K562 (cell line): ENCODE results near the gene TMEM147. TPM values are rescaled to one million over a fixed set of nuclear protein-coding genes. Genes with fewer than 3 reads are reported as not detected.

Experiments used
- ATAC-seq: fragments of 200-7000 bp; cut with Tn5 transposase; 3 replicates; pipeline ENCODE4 v1.9.1; 2020; ENCODE audit warnings: moderate library complexity
- BruUV-seq: library from RNA; stranded (reverse); fragments of 400-500 nt; replicated peaks from 2 replicates; lab custom pipeline; 2021; lab: Mats Ljungman, UMichigan
- CTCF ChIA-PET: fragments of 300-600 bp; formaldehyde crosslinking; extraction: SDS; loops from one replicate; lab custom pipeline; 2021; ENCODE audit warnings: low intra/inter-chr PET ratio; lab: Yijun Ruan, JAX
- POLR2A ChIA-PET: fragments of 300-600, 350-650 bp; sonication (Branson Sonifier 250); formaldehyde crosslinking; extraction: SDS; loops from one replicate; lab custom pipeline; 2021; ENCODE audit warnings: antibody characterized with exemption, inconsistent platforms; lab: Yijun Ruan, JAX
- DNase-seq, 4 experiments: peaks; one replicate each; pipeline versions ENCODE4 v3.0.0 to v3.0.0-alpha.2; 2011 to 2018; ENCODE audit warnings: low spot score in 3 of 4, mixed read lengths in 3 of 4; ENCODE audit errors: extremely low read depth in 1 of 4
- FAIRE-seq: peaks from 2 replicates; lab custom pipeline; 2011; peaks lifted over from hg19 to GRCh38; lab: Jason Lieb, UNC
- H2AFZ ChIP-seq: 2 replicates; pipeline ENCODE4 v1.6.0; 2011; ENCODE audit warnings: low read depth, low read length, control low read depth, inconsistent platforms
- H3K27ac ChIP-seq: fragments of 200-600 bp; 3 replicates; pipeline ENCODE4 v1.8.0; 2011; ENCODE audit warnings: low read depth, mild to moderate bottlenecking, control low read depth, inconsistent platforms, low read length, moderate library complexity, mixed read lengths; ENCODE audit errors: extremely low read depth
- H3K27me3 ChIP-seq, 2 experiments: fragments of 300-600 bp in 1 of 2; 2 replicates in 1 of 2; 3 replicates in 1 of 2; pipeline versions ENCODE4 v1.6.0 to v1.8.0; 2011; ENCODE audit warnings: inconsistent platforms in 2 of 2, low read length in 2 of 2, mild to moderate bottlenecking in 1 of 2, mixed read lengths in 1 of 2, moderate library complexity in 1 of 2; ENCODE audit not compliant: control insufficient read depth in 2 of 2, insufficient read depth in 2 of 2
- H3K36me3 ChIP-seq: fragments of 300-600 bp; 3 replicates; pipeline ENCODE4 v1.8.0; 2011; ENCODE audit warnings: mild to moderate bottlenecking, low read length, inconsistent platforms; ENCODE audit not compliant: control insufficient read depth, insufficient read depth
- H3K4me1 ChIP-seq, 2 experiments: fragments of 200-600 bp in 1 of 2; replicated peaks in 1 of 2; 2 replicates in 1 of 2; 3 replicates in 1 of 2; pipeline versions ENCODE4 v1.5.1 to v1.8.0; 2011; ENCODE audit warnings: inconsistent platforms in 2 of 2, low read length in 2 of 2, mild to moderate bottlenecking in 1 of 2, mixed read lengths in 1 of 2, moderate library complexity in 1 of 2; ENCODE audit not compliant: control insufficient read depth in 2 of 2, insufficient read depth in 2 of 2
- H3K4me2 ChIP-seq: 2 replicates; pipeline ENCODE4 v1.6.1; 2011; ENCODE audit warnings: low read length, control low read depth, inconsistent platforms, mixed read lengths; ENCODE audit not compliant: insufficient read depth
- H3K4me3 ChIP-seq: fragments of 200-600 bp; sonication (generic), shearing (Covaris generic); 2 replicates; pipeline ENCODE4 v1.5.1; 2016; ENCODE audit warnings: control low read depth, inconsistent platforms
- H3K79me2 ChIP-seq: fragments of 200-600 bp; 3 replicates; pipeline ENCODE4 v1.8.0; 2011; ENCODE audit warnings: low read length, inconsistent platforms; ENCODE audit not compliant: control insufficient read depth, insufficient read depth
- H3K9ac ChIP-seq, 2 experiments: 2 replicates each; pipeline versions ENCODE4 v1.6.0 to v1.6.1; 2011; ENCODE audit warnings: low read depth in 2 of 2, low read length in 2 of 2, control low read depth in 1 of 2, inconsistent platforms in 1 of 2, mild to moderate bottlenecking in 1 of 2, mixed read lengths in 1 of 2; ENCODE audit not compliant: insufficient read depth in 1 of 2
- H3K9me1 ChIP-seq: one replicate; pipeline ENCODE4 v1.6.0; 2011; ENCODE audit warnings: inconsistent platforms, mild to moderate bottlenecking, low read length, moderate library complexity; ENCODE audit not compliant: control insufficient read depth, insufficient read depth
- H3K9me3 ChIP-seq: replicated peaks from 2 replicates; pipeline ENCODE4 v1.5.1; 2011; ENCODE audit warnings: low read depth, low read length, inconsistent platforms; ENCODE audit not compliant: control insufficient read depth, insufficient read depth
- H4K20me1 ChIP-seq: replicated peaks from 2 replicates; pipeline ENCODE4 v1.6.1; 2011; ENCODE audit warnings: low read length, inconsistent platforms, mixed read lengths; ENCODE audit not compliant: control insufficient read depth, insufficient read depth
- WHSC1 ChIP-seq: IDR thresholded peaks from one replicate; pipeline ENCODE4 v1.6.1; 2012; ENCODE audit warnings: low read length, control low read depth, inconsistent platforms
- ZKSCAN8 ChIP-seq: fragments of 200-800 bp; sonication (Bioruptor generic); IDR thresholded peaks from 2 replicates; pipeline ENCODE4 v1.6.1; 2016; ENCODE audit warnings: missing genetic modification characterization, missing compliant biosample characterization
- ZNF143 ChIP-seq: sonication (generic); formaldehyde crosslinking; IDR thresholded peaks from 2 replicates; pipeline ENCODE4 v1.9.0; 2022; ENCODE audit warnings: mild to moderate bottlenecking, missing genetic modification reagents
- ZNF584 ChIP-seq: fragments of 200-800 bp; sonication (Bioruptor generic); IDR thresholded peaks from 2 replicates; pipeline ENCODE4 v1.6.1; 2016; ENCODE audit warnings: low read depth, mild to moderate bottlenecking, missing genetic modification characterization, missing compliant biosample characterization
- WGBS: fragments of 100-300 bp; shearing (Covaris generic); methylation state at CpG from one replicate; pipeline ENCODE4 v1.1.6; 2016; ENCODE audit warnings: low coverage, mixed read lengths; ENCODE audit not compliant: insufficient coverage; ENCODE audit errors: missing lambda C conversion rate; 5-methylcytosine and 5-hydroxymethylcytosine counted together
- in situ Hi-C: fragments of 300-500 bp; cut with MboI; formaldehyde crosslinking; loops from 4 replicates; pipeline ENCODE4 v1.15.0; 2018; ENCODE audit warnings: inconsistent platforms, mixed read lengths
- intact Hi-C: fragments of 100-400 bp; cut with micrococcal nuclease; formaldehyde crosslinking; loops from 2 replicates; pipeline ENCODE4 v1.14.2; 2022
- polyA plus RNA-seq, 8 experiments: library from polyadenylated mRNA; depleted of rRNA in 4 of 8; stranded (reverse) in 5 of 8; unstranded in 3 of 8; fragments of >200 nt; fragmentation: Nextera tagmentation in 2 of 8; fragmentation: Illumina TruSeq in 1 of 8; extraction: Ambion mirVana in 2 of 8; extraction: Trizol in 1 of 8; gene quantifications; 2 replicates each; pipeline versions ENCODE4 v1.2.1 to v1.2.3, GENCODE V29; 2011 to 2014; ENCODE audit warnings: inconsistent platforms in 1 of 8, missing spikeins in 1 of 8
- total RNA-seq, 7 experiments: library from RNA; depleted of rRNA in 6 of 7; stranded (reverse); fragments of >200 nt in 6 of 7; fragmentation: Illumina TruSeq in 2 of 7; extraction: Trizol in 2 of 7; gene quantifications; 2 replicates each; pipeline versions ENCODE4 v1.2.1 to v1.2.3, GENCODE V29; 2011 to 2021; ENCODE audit warnings: low replicate concordance in 1 of 7
- TF ChIP-seq, protein P1 (sequence below): sonication (generic); formaldehyde crosslinking; IDR thresholded peaks from 2 replicates; pipeline ENCODE4 v1.8.1; 2023; ENCODE audit warnings: mild to moderate bottlenecking, missing genetic modification reagents, moderate library complexity
- TF ChIP-seq, protein P2 (sequence below): sonication (generic); formaldehyde crosslinking; IDR thresholded peaks from 2 replicates; pipeline ENCODE4 v1.8.0; 2023; ENCODE audit warnings: missing genetic modification reagents, mild to moderate bottlenecking, borderline replicate concordance
- TF ChIP-seq, protein P3 (sequence below): fragments of 250-450 bp; sonication (Bioruptor Pico); IDR thresholded peaks from 2 replicates; pipeline ENCODE4 v1.8.0; 2022; ENCODE audit warnings: inconsistent platforms
- TF ChIP-seq, protein P4 (sequence below): fragments of 250-450 bp; sonication (Bioruptor Pico); IDR thresholded peaks from 2 replicates; pipeline ENCODE4 v1.9.0; 2021; ENCODE audit warnings: mild to moderate bottlenecking

The TMEM147 gene
- total and polyA plus RNA-seq, 9 of the 15 experiments (the other 6 are each of a cell fraction or from before 2014, with no cell fraction given), result 73.8 to 194 (median 142) TPM

DNA sequence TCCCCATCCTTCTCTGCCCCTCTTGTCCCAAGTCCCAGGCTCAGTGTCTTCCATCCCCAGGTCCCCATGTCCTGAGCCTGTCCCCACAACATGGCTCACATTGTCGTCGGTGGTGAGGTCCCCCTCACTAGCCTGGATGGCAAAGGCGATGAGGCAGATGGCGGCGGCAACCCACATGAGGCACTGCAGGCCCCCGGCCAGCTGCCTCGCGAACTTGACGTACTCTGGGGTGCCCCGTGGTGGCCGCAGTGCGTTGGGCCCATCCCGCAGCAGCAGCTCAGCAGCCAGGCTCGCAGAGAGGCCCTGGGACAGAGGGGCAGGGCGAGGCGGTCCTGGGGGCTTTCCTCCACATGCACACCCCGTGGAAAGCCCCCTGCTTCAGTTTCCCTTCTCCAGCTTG, 16.9 kb downstream of the TMEM147 start:
- no peak overlapping the region for H3K27ac ChIP-seq
- in situ Hi-C loops, result no loop called here
- no peak overlapping the region for H3K4me2 ChIP-seq
- no peak for ATAC-seq
- POLR2A ChIA-PET, result interaction anchor here (0.9 kb wide), 1 partner anchor 11 kb away, joined by 3 read pairs; no protein-coding TSS in a partner anchor
- DNase-seq, result no peak
- H3K27me3 ChIP-seq, result peaks cover 28 to 57% of the 10 kb centered on the region in 2 experiments; a peak in 4 of 5 replicates
- CTCF ChIA-PET, result no interaction called here
- peaks cover 3% of the 10 kb centered on the region for H3K9me1 ChIP-seq
- H3K36me3 ChIP-seq, result no peaks in the 10 kb centered on the region
- no peak for FAIRE-seq
- peaks cover 2 to 30% of the 10 kb centered on the region in 2 experiments; a peak in 3 of 5 replicates for H3K4me1 ChIP-seq
- peak overlapping the region in 1 of 2 experiments; percentile 35; a peak in 2 of 4 replicates for H3K9ac ChIP-seq
- intact Hi-C loops, result no loop called here
- H3K79me2 ChIP-seq, result no peaks in the 10 kb centered on the region
- no TSS peak for BruUV-seq
- peaks cover 7% of the 10 kb centered on the region; the same call in 1 of the 2 replicates for H4K20me1 ChIP-seq
- 3% methylated on average over 16 of the region's 17 CpGs for WGBS
- no peak overlapping the region for H3K4me3 ChIP-seq
- no peaks in the 10 kb centered on the region for H3K9me3 ChIP-seq
- H2AFZ ChIP-seq, result no peak overlapping the region
- TF ChIP-seq ZKSCAN8 (CRISPR knock-in tag), result no peak
- TF ChIP-seq, protein P1, sequence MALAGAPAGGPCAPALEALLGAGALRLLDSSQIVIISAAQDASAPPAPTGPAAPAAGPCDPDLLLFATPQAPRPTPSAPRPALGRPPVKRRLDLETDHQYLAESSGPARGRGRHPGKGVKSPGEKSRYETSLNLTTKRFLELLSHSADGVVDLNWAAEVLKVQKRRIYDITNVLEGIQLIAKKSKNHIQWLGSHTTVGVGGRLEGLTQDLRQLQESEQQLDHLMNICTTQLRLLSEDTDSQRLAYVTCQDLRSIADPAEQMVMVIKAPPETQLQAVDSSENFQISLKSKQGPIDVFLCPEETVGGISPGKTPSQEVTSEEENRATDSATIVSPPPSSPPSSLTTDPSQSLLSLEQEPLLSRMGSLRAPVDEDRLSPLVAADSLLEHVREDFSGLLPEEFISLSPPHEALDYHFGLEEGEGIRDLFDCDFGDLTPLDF (CRISPR knock-in tag), result no peak
- TF ChIP-seq, protein P2, sequence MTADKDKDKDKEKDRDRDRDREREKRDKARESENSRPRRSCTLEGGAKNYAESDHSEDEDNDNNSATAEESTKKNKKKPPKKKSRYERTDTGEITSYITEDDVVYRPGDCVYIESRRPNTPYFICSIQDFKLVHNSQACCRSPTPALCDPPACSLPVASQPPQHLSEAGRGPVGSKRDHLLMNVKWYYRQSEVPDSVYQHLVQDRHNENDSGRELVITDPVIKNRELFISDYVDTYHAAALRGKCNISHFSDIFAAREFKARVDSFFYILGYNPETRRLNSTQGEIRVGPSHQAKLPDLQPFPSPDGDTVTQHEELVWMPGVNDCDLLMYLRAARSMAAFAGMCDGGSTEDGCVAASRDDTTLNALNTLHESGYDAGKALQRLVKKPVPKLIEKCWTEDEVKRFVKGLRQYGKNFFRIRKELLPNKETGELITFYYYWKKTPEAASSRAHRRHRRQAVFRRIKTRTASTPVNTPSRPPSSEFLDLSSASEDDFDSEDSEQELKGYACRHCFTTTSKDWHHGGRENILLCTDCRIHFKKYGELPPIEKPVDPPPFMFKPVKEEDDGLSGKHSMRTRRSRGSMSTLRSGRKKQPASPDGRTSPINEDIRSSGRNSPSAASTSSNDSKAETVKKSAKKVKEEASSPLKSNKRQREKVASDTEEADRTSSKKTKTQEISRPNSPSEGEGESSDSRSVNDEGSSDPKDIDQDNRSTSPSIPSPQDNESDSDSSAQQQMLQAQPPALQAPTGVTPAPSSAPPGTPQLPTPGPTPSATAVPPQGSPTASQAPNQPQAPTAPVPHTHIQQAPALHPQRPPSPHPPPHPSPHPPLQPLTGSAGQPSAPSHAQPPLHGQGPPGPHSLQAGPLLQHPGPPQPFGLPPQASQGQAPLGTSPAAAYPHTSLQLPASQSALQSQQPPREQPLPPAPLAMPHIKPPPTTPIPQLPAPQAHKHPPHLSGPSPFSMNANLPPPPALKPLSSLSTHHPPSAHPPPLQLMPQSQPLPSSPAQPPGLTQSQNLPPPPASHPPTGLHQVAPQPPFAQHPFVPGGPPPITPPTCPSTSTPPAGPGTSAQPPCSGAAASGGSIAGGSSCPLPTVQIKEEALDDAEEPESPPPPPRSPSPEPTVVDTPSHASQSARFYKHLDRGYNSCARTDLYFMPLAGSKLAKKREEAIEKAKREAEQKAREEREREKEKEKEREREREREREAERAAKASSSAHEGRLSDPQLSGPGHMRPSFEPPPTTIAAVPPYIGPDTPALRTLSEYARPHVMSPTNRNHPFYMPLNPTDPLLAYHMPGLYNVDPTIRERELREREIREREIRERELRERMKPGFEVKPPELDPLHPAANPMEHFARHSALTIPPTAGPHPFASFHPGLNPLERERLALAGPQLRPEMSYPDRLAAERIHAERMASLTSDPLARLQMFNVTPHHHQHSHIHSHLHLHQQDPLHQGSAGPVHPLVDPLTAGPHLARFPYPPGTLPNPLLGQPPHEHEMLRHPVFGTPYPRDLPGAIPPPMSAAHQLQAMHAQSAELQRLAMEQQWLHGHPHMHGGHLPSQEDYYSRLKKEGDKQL (CRISPR knock-in tag), result no peak
- TF ChIP-seq, protein P3, sequence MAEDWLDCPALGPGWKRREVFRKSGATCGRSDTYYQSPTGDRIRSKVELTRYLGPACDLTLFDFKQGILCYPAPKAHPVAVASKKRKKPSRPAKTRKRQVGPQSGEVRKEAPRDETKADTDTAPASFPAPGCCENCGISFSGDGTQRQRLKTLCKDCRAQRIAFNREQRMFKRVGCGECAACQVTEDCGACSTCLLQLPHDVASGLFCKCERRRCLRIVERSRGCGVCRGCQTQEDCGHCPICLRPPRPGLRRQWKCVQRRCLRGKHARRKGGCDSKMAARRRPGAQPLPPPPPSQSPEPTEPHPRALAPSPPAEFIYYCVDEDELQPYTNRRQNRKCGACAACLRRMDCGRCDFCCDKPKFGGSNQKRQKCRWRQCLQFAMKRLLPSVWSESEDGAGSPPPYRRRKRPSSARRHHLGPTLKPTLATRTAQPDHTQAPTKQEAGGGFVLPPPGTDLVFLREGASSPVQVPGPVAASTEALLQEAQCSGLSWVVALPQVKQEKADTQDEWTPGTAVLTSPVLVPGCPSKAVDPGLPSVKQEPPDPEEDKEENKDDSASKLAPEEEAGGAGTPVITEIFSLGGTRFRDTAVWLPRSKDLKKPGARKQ, result no peak
- TF ChIP-seq, protein P4, sequence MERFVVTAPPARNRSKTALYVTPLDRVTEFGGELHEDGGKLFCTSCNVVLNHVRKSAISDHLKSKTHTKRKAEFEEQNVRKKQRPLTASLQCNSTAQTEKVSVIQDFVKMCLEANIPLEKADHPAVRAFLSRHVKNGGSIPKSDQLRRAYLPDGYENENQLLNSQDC (CRISPR knock-in tag), result no peak
- no peak for TF ChIP-seq ZNF143 (CRISPR knock-in tag)
- TF ChIP-seq ZNF584 (CRISPR knock-in tag), result no peak
- TF ChIP-seq WHSC1, result no peak
